GM18526 (cell line): ENCODE data around the gene CDCA7.

Experiments used
- POLR2A ChIP-seq: IDR thresholded peaks from 3 replicates; pipeline ENCODE4 v1.6.1; 2011; ENCODE audit not compliant: insufficient read length; ENCODE audit errors: extremely low read depth

CDCA7 gene

GRCh38 chr2:173394091-173394974 lies 39.7 kb downstream of the CDCA7 start:
- no peak for TF ChIP-seq POLR2A

GRCh38 chr2:173395567-173396351 lies 41.1 kb downstream of the CDCA7 start:
- TF ChIP-seq POLR2A = no peak

GRCh38 chr2:173397539-173397938 lies 42.9 kb downstream of the CDCA7 start:
- TF ChIP-seq POLR2A = no peak

- TF ChIP-seq POLR2A = no peak
Observed at GRCh38 chr2:173399229-173399628, 44.6 kb downstream of the CDCA7 start.

GRCh38 chr2:173400760-173401159 lies 46.1 kb downstream of the CDCA7 start:
- TF ChIP-seq POLR2A = no peak

GRCh38 chr2:173401716-173402326 lies 47.1 kb downstream of the CDCA7 start:
- TF ChIP-seq POLR2A = no peak

GRCh38 chr2:173402405-173402974 lies 47.8 kb downstream of the CDCA7 start:
- no peak for TF ChIP-seq POLR2A

GRCh38 chr2:173404841-173405750 lies 50.4 kb downstream of the CDCA7 start:
- no peak for TF ChIP-seq POLR2A

GRCh38 chr2:173407176-173407575 lies 52.5 kb downstream of the CDCA7 start:
- TF ChIP-seq POLR2A = no peak

GRCh38 chr2:173407646-173408045 lies 53.0 kb downstream of the CDCA7 start:
- TF ChIP-seq POLR2A = no peak

- TF ChIP-seq POLR2A = no peak
Observed at GRCh38 chr2:173410579-173410978, 55.9 kb downstream of the CDCA7 start.

GRCh38 chr2:173412628-173413027 lies 58.0 kb downstream of the CDCA7 start:
- no peak for TF ChIP-seq POLR2A

GRCh38 chr2:173414823-173415322 lies 60.2 kb downstream of the CDCA7 start:
- TF ChIP-seq POLR2A = no peak
